ENCODE measurements around the gene C1GALT1. TPM values are rescaled to one million over a fixed set of nuclear protein-coding genes. Genes with fewer than 3 reads are reported as not detected.

Gene C1GALT1
- total and polyA plus RNA-seq, 12 donors: 6.2 to 31.9 (median 19.7) TPM

- no peak for DNase-seq
- peaks cover 0 to 9% (median 3%) of the 10 kb centered on the region in 9 donors for H3K4me1 ChIP-seq
- H3K36me3 ChIP-seq: peaks cover 0 to 60% (median 9%) of the 10 kb centered on the region in 9 donors
- H3K4me3 ChIP-seq: no peak overlapping the region
- H3K27me3 ChIP-seq: no peaks in the 10 kb centered on the region
- TF ChIP-seq, protein P1, sequence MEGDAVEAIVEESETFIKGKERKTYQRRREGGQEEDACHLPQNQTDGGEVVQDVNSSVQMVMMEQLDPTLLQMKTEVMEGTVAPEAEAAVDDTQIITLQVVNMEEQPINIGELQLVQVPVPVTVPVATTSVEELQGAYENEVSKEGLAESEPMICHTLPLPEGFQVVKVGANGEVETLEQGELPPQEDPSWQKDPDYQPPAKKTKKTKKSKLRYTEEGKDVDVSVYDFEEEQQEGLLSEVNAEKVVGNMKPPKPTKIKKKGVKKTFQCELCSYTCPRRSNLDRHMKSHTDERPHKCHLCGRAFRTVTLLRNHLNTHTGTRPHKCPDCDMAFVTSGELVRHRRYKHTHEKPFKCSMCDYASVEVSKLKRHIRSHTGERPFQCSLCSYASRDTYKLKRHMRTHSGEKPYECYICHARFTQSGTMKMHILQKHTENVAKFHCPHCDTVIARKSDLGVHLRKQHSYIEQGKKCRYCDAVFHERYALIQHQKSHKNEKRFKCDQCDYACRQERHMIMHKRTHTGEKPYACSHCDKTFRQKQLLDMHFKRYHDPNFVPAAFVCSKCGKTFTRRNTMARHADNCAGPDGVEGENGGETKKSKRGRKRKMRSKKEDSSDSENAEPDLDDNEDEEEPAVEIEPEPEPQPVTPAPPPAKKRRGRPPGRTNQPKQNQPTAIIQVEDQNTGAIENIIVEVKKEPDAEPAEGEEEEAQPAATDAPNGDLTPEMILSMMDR (IDR thresholded peaks at IDR 0.05): no peak
- intact Hi-C loops (cut with DNase I): no loop called here
- peaks cover 0 to 19% (median 12%) of the 10 kb centered on the region in 11 donors for H3K9me3 ChIP-seq
- no peak overlapping the region for H3K27ac ChIP-seq
- no peak for ATAC-seq
- WGBS, 2 donors: 90 to 93% methylated on average over 3 of the region's 3 CpGs
Measured at GRCh38 chr7:7235347-7235746, 53.0 kb downstream of the C1GALT1 start.

- TF ChIP-seq, protein P1 (IDR thresholded peaks at IDR 0.05): no peak
- H3K27ac ChIP-seq: no peak overlapping the region
- H3K4me3 ChIP-seq: no peak overlapping the region
- DNase-seq (no peak), ATAC-seq (no peak)
- no peaks in the 10 kb centered on the region for H3K27me3 ChIP-seq
- WGBS, 2 donors: 97 to 98% methylated on average over 1 of the region's 1 CpG
- H3K9me3 ChIP-seq: peaks cover 0 to 12% (median 6%) of the 10 kb centered on the region in 11 donors
- intact Hi-C loops (cut with DNase I): no loop called here
- H3K4me1 ChIP-seq: peaks cover 0 to 9% (median 3%) of the 10 kb centered on the region in 9 donors
- H3K36me3 ChIP-seq: peaks cover 0 to 64% (median 9%) of the 10 kb centered on the region in 9 donors
Measured at GRCh38 chr7:7236041-7236440, 53.7 kb downstream of the C1GALT1 start.

DNA sequence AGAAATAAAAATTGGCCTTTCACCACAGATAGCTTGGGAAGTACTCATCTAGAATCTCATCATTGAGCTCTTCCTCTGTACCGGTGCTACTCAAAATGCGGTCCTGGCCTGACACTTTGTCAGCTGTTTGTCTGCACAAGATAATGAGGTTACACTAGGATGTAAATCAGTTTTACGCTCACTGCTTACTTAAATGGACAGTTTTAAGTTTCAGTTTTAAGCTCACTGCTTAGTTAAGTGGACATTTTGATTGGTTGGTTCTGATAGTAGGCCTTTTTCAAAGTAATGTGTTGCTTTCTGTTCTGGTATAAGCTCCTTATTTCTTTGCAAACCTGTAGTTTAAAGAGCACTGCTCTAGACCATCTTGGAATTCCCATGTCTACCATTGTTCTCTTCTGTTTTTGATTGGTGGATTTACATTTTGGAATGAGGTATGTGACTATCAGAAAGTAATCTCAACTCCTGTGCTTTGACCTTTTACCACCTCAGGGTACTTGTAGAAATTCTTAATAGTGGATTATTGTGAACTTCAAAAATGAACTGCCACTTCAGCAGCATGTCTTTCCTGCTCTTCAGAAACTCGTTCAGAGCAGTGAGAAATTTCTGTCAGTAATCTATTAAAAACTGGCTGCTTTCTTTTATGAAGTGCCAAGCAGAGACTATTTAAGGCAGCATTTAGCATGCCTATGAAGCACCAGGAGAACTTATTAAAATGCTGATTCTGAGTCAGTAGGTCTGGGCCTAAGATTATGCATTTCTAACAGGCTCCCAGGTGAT, 55.0 kb downstream of the C1GALT1 start:
- Histone ChIP-seq H3K4me3 (no peak overlapping the region), H3K4me1 (peaks cover 0 to 9% (median 3%) of the 10 kb centered on the region in 9 donors), H3K36me3 (peaks cover 0 to 64% (median 9%) of the 10 kb centered on the region in 9 donors), H3K27me3 (no peaks in the 10 kb centered on the region), H3K27ac (no peak overlapping the region), H3K9me3 (no peaks in the 10 kb centered on the region)
- ATAC-seq: no peak
- intact Hi-C loops (cut with DNase I): no loop called here
- no peak for DNase-seq
- TF ChIP-seq, protein P1 (IDR thresholded peaks at IDR 0.05): no peak
- 64 to 65% methylated on average over 4 of the region's 4 CpGs for WGBS, 2 donors

DNA sequence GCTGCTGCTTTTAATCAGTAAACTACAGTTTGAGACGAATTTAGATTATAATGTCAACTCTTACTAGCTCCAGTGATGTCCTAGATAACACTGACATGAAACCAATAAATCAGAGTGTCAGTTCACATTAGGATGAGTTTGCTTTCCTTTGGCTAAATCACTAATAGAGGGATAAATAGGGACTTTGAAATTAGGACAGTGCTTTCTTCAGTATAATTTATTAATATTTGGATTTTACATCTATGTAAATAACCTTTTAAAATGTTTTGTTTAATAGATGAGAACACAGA, 55.6 kb downstream of the C1GALT1 start:
- DNase-seq (no peak), ATAC-seq (no peak)
- Histone ChIP-seq H3K36me3 (peaks cover 0 to 64% (median 9%) of the 10 kb centered on the region in 9 donors), H3K27ac (no peak overlapping the region), H3K4me1 (peaks cover 0 to 9% (median 3%) of the 10 kb centered on the region in 9 donors), H3K9me3 (no peaks in the 10 kb centered on the region), H3K27me3 (no peaks in the 10 kb centered on the region), H3K4me3 (no peak overlapping the region)
- intact Hi-C loops (cut with DNase I): no loop called here
- TF ChIP-seq, protein P1 (IDR thresholded peaks at IDR 0.05): no peak
- 28 to 31% methylated on average over 1 of the region's 1 CpG for WGBS, 2 donors

Measured in heart right ventricle (tissue), 16 donors.